Transverse colon (tissue), 4 donors: ENCODE results near the gene THAP8. TPM values are rescaled to one million over a fixed set of nuclear protein-coding genes. Genes with fewer than 3 reads are reported as not detected.

Experiments used
- DNase-seq: peaks from one replicate; pipeline ENCODE4 v3.0.0-alpha.2; 2019
- H3K27ac ChIP-seq, 4 donors: fragments of 200-600 bp; sonication (generic); 2 replicates each; pipeline ENCODE4 v1.5.1; 2016 to 2018; ENCODE audit warnings: inconsistent platforms in 4 of 4
- H3K27me3 ChIP-seq: fragments of 200-600 bp; sonication (generic); 2 replicates; pipeline ENCODE4 v1.5.1; 2017; ENCODE audit warnings: inconsistent platforms
- H3K36me3 ChIP-seq, 4 donors: fragments of 200-600 bp; sonication (generic); 2 replicates each; pipeline ENCODE4 v1.5.1; 2017 to 2019; ENCODE audit warnings: inconsistent platforms in 4 of 4
- H3K4me1 ChIP-seq, 4 donors: fragments of 200-600 bp; sonication (generic); 2 replicates each; pipeline ENCODE4 v1.5.1; 2017 to 2020; ENCODE audit warnings: inconsistent platforms in 4 of 4
- H3K4me3 ChIP-seq, 4 donors: fragments of 200-600 bp; sonication (generic); 1 replicate in 1 of 4; 2 replicates in 3 of 4; pipeline versions ENCODE4 v1.5.1 to v1.6.1; 2017 to 2019; ENCODE audit warnings: inconsistent platforms in 4 of 4
- H3K9me3 ChIP-seq, 2 donors: fragments of 200-600 bp; sonication (generic); 2 replicates each; pipeline ENCODE4 v1.5.1; 2017 to 2019; ENCODE audit warnings: inconsistent platforms in 2 of 2
- CTCF ChIP-seq, 5 experiments: fragments of 200-600 bp in 3 of 5; fragments of 450-650 bp in 2 of 5; sonication (generic) in 3 of 5; IDR thresholded peaks; 1 replicate in 2 of 5; 2 replicates in 3 of 5; pipeline ENCODE4 v1.5.1; 2016 to 2017; ENCODE audit warnings: antibody characterized with exemption in 5 of 5, inconsistent platforms in 3 of 5, mild to moderate bottlenecking in 2 of 5, moderate library complexity in 1 of 5
- EP300 ChIP-seq: sonication (generic); formaldehyde crosslinking; IDR thresholded peaks from one replicate; pipeline ENCODE4 v1.6.1; 2017; ENCODE audit warnings: antibody characterized with exemption, low read depth
- POLR2A ChIP-seq: fragments of 450-650 bp; IDR thresholded peaks from one replicate; pipeline ENCODE4 v1.6.1; 2016; ENCODE audit warnings: antibody characterized with exemption, mild to moderate bottlenecking, moderate library complexity
- POLR2AphosphoS5 ChIP-seq, 3 donors: sonication (generic); formaldehyde crosslinking; IDR thresholded peaks; one replicate each; pipeline ENCODE4 v1.6.1; 2016; ENCODE audit warnings: antibody characterized with exemption in 3 of 3
- WGBS, 2 donors: methylation state at CpG; one replicate each; pipeline ENCODE4 v1.1.5; 2018; ENCODE audit warnings: low coverage in 1 of 2; 5-methylcytosine and 5-hydroxymethylcytosine counted together
- in situ Hi-C, 4 donors: fragments of 200-750 bp; cut with MboI; loops; one replicate each; pipeline versions ENCODE4 v1.15.0 to v1.15.1; 2017; ENCODE audit warnings: low sequenced_read_pairs in 3 of 4, low pct_ligation_motif_present in 1 of 4, low pct_unique_long_range_greater_than_20kb in 1 of 4
- intact Hi-C: fragments of 100-400 bp; cut with DNase I; formaldehyde crosslinking; loops from one replicate; pipeline ENCODE4 v1.15.1; 2023; ENCODE audit warnings: low total_unique reads
- total RNA-seq, 4 donors: library from RNA; depleted of rRNA; stranded (reverse); fragments of >200 nt; gene quantifications; one replicate each; pipeline ENCODE4 v1.1.0, GENCODE V29; 2016

The THAP8 gene
- total RNA-seq, 4 donors from 2014 or later, result 9.5 to 64.1 (median 11.2) TPM; not detected in 1

GRCh38 chr19:36084231-36085009, 30.3 kb upstream of the THAP8 start:
- no peaks in the 10 kb centered on the region for H3K36me3 ChIP-seq
- in situ Hi-C loops, result no loop called here
- no peak for TF ChIP-seq CTCF (IDR thresholded peaks at IDR 0.05)
- TF ChIP-seq POLR2A, result no peak
- no peak for TF ChIP-seq POLR2AphosphoS5 (IDR thresholded peaks at IDR 0.05)
- no peak for TF ChIP-seq EP300
- H3K4me3 ChIP-seq, result no peak overlapping the region
- DNase-seq, result no peak
- intact Hi-C loops, result loop anchor here (10.0 kb wide), 1 partner anchor 130 kb away; no protein-coding TSS in a partner anchor
- H3K27ac ChIP-seq, result no peak overlapping the region
- H3K9me3 ChIP-seq, result no peaks in the 10 kb centered on the region
- H3K27me3 ChIP-seq, result no peaks in the 10 kb centered on the region
- H3K4me1 ChIP-seq, result no peaks in the 10 kb centered on the region
- WGBS, 2 donors, result 97 to 100% methylated on average over 2 to 12 of the region's 12 CpGs

- H3K4me1 ChIP-seq, result no peaks in the 10 kb centered on the region
- no peaks in the 10 kb centered on the region for H3K36me3 ChIP-seq
- TF ChIP-seq CTCF (IDR thresholded peaks at IDR 0.05), result no peak
- no peak for TF ChIP-seq POLR2A
- in situ Hi-C loops (no loop called here), intact Hi-C loops (loop anchor here (10.0 kb wide), 1 partner anchor 128 kb away; no protein-coding TSS in a partner anchor)
- no peak for DNase-seq
- H3K27ac ChIP-seq, result no peak overlapping the region
- H3K9me3 ChIP-seq, result no peaks in the 10 kb centered on the region
- H3K27me3 ChIP-seq, result no peaks in the 10 kb centered on the region
- H3K4me3 ChIP-seq, result no peak overlapping the region
- 90 to 97% methylated on average over 5 to 13 of the region's 13 CpGs for WGBS, 2 donors
Observed at GRCh38 chr19:36082916-36083315, 28.8 kb upstream of the THAP8 start.

GRCh38 chr19:36081894-36082293, 27.8 kb upstream of the THAP8 start:
- no peaks in the 10 kb centered on the region for H3K4me1 ChIP-seq
- intact Hi-C loops (loop anchor here (10.0 kb wide), 1 partner anchor 127 kb away; no protein-coding TSS in a partner anchor), in situ Hi-C loops (no loop called here)
- no peaks in the 10 kb centered on the region for H3K9me3 ChIP-seq
- WGBS, 2 donors, result 89% methylated on average over 7 of the region's 7 CpGs; no CpG with 5 or more reads in 1 of the 2 donors
- H3K27me3 ChIP-seq, result no peaks in the 10 kb centered on the region
- no peak overlapping the region for H3K4me3 ChIP-seq
- H3K36me3 ChIP-seq, result no peaks in the 10 kb centered on the region
- no peak overlapping the region for H3K27ac ChIP-seq
- DNase-seq, result no peak
- no peak for TF ChIP-seq CTCF (IDR thresholded peaks at IDR 0.05)
- no peak for TF ChIP-seq POLR2AphosphoS5 (IDR thresholded peaks at IDR 0.05)
- TF ChIP-seq EP300, result no peak
- no peak for TF ChIP-seq POLR2A

- Histone ChIP-seq H3K4me3 (no peak overlapping the region), H3K36me3 (no peaks in the 10 kb centered on the region), H3K9me3 (no peaks in the 10 kb centered on the region), H3K27ac (no peak overlapping the region), H3K27me3 (no peaks in the 10 kb centered on the region), H3K4me1 (no peaks in the 10 kb centered on the region)
- intact Hi-C loops, result loop anchor here (10.0 kb wide), 1 partner anchor 127 kb away; no protein-coding TSS in a partner anchor
- in situ Hi-C loops, result no loop called here
- 74 to 90% methylated on average over 3 of the region's 3 CpGs for WGBS, 2 donors
- TF ChIP-seq EP300 (no peak), CTCF (IDR thresholded peaks at IDR 0.05) (no peak), POLR2A (no peak), POLR2AphosphoS5 (IDR thresholded peaks at IDR 0.05) (no peak)
- no peak for DNase-seq
Observed at GRCh38 chr19:36081385-36081784, 27.3 kb upstream of the THAP8 start.
